ENCODE results near the gene PPIF.

GRCh38 chr10:79328737-79329504 lies 18.3 kb upstream of the PPIF start:
- no peak for TF ChIP-seq CTCF (IDR thresholded peaks at IDR 0.05 in 4 of 5, conservative IDR thresholded peaks at IDR 0.05 in 1 of 5)
- TF ChIP-seq POLR2A (IDR thresholded peaks at IDR 0.05), result no peak

Data from gastrocnemius medialis (tissue), 4 donors.